Vein endothelial cell (primary cell): ENCODE measurements around the gene THEM4. TPM values are rescaled to one million over a fixed set of nuclear protein-coding genes. Genes with fewer than 3 reads are reported as not detected.

Experiments used
- small RNA-seq: library from RNA; depleted of rRNA; stranded (forward); fragments of <200 nt; gene quantifications from one replicate; pipeline ENCODE3, GENCODE V24; 2012
- total RNA-seq: library from RNA; depleted of rRNA; stranded (reverse); fragments of >200 nt; gene quantifications from 2 replicates; pipeline ENCODE4 v1.2.3, GENCODE V29; 2012

The THEM4 gene
- total RNA-seq, result 14.4 and 22.3 TPM in 2 replicates

DNA sequence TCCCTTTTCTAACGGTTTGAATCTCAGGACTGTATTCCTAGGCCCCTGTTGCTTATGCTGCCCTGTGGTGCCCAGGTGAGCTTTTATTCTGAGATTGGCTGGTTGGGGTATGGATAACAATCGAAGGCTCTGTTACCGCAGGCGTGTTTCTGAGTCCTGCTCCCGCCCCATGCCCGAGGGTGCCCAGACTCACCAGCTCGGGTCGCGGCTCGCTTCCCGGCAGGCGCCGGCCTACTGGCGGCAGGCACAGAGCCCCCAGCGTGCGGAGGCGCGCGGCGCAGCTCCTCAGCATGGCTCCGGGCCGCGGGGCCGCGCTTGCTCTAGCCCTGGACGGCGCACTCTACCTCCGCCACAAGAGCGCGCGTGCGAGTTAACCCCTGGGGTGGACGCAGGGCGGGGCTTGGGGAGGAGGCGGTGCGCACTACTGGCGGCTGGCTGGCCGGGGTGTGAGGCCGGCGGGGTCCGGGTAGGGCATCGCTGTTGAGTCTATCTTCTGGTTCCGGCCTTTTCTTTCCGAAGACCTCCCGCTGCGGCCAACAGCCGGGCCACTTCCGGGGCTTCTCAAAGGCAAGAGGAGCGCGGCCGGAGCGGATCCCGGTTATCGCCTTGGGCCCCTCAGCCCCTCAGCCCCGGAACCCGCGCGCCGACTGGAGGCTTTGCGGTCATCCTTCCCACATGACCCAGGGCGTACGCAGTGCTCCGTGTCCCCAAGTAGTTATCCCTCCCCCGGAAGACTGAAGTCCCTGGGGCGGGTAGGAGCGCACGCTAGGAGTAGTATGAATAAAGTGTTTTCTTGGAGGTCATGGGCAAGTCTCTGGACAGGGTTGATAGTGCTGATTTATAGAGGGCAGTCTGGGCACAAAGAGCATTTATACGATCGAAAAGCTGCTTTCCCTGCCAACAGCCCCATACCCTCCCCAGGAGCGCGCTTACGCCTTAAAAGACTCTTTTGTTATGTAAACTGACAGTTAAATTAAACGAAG, at the start of gene THEM4:
TSS of gene THEM4 (minus strand) at position 345 of the 983 bp plus-strand sequence. CDS start at position 292, 53 bp downstream.

DNA sequence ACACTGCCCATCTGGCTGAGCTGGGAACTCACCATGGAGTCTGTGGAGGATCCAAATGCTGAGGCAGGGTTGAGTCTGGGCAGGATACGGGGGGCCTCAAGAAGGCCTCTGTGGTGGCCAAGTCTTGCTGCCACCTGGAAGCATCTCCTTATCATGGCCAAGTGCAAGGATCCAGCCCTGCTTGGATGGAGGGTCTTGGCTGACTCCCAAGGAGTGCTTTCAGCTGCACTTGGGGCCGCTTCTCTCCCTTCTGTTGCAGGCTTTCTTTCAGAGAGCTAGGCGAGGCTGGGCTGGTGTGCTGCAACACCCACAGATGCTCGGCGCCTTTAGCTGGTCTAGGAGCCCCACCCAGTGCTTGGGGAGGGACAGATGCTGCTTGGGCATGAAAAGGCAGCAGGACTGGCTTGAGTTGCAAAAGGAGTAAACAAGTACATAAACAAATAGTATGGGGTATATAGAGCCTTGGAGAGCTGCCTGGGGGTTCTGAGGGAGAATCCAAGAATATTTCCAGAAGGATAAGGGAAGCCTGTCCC, 55.8 kb downstream of the THEM4 start, which contains the start of gene THEM5:
TSS of gene THEM5 (minus strand) at position 302 of the 533 bp plus-strand sequence. CDS start at position 155, 147 bp downstream.

DNA sequence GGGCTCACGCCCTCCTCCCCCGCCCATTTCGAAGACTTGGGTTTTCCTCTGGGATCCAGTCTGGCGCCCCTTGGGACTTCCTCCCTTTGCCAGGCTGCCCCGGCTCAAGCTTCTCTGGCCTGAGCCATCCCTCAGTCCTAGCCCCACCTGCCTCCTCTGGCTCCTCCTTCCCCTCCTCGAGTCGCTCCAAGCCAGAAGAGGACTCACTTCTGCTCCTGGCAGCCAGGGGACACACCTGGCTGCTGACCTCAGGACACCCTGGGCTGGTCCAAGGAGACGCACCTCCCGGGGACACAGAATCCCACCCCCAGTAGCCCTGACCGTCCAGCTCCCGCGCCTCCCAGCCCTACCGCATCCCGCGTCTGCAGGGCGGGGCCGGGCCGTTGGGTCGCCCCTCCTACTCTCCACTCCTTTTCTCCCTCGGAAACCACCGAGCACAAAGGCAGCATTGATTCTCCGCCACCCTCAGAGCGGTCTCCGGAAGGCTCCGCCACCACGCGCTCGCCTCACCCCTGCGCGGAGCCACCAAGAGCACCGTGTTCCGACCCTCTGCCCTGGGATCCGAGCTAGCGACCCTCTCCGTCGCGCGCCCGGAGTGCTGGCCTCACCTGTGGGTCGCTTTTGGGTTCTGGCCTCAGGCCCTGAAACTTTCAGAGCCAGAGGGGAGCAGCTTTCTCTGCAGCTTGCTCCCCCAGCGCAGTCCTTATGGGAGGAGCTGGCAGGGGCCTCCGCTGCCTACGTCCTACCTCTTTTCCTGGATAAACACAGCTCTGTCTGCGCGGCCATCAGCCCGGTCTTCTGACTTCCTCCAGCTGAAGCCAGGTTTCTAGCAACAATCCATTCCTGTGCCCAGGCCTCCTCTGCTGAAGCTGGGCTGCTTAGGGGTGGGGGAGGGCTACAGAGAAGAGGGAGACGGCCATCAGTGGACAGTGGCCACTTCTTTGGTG, 69.6 kb downstream of the THEM4 start, which contains the start of gene C2CD4D:
TSS of gene C2CD4D (minus strand) at position 364 of the 947 bp plus-strand sequence. CDS start 831 bp downstream, outside the sequence.

DNA sequence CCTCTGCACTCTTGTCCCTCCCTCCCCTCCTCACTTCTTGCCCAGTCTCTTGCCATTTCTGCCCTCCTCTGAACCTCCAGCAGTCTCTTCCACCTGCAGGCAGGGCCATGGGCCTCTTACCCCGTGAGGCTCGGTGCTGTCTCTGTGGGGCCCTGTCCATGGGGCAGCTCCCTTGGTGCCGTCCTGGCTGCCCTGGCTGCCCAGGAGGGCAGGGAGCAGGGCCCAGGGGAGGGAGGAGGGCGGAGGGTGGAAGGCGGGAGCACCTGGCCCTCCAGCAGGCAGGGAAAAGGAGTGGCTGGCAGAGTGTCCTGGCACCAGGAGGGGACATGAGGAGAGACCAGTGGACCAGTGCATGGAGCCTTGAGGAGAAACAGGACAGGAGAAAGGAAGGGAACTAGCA, 77.7 kb downstream of the THEM4 start, which contains the start of gene RORC:
TSS of gene RORC (minus strand) at position 198 of the 400 bp plus-strand sequence. CDS start at position 160, 38 bp downstream.

Small RNA genes lying within 50 kb of the gene (small RNA-seq; reads per million reads assigned to genes)
- not detected for gene RF00019

Other genes starting within 250 kb of the THEM4 start
- not detected in 2 replicates for gene CELF3, start 192.7 kb downstream of the THEM4 start, total RNA-seq
- gene RIIAD1, start 188.0 kb downstream of the THEM4 start, total RNA-seq, result not detected in 2 replicates
- 105 and 108 TPM in 2 replicates for gene MRPL9, start 146.0 kb downstream of the THEM4 start, total RNA-seq
- gene TDRKH, start 119.0 kb downstream of the THEM4 start, total RNA-seq, result 3.9 and 4.1 TPM in 2 replicates
- gene LINGO4, start 104.1 kb downstream of the THEM4 start, total RNA-seq, result not detected in 2 replicates
- not detected in 2 replicates for gene RORC, start 77.7 kb downstream of the THEM4 start, total RNA-seq
- gene C2CD4D, start 69.7 kb downstream of the THEM4 start, total RNA-seq, result under 0.01 TPM in 1 of 2 replicates, not detected in the other
- not detected in 2 replicates for gene THEM5, start 55.8 kb downstream of the THEM4 start, total RNA-seq
- 120 and 122 TPM in 2 replicates for gene S100A10, start 84.3 kb upstream of the THEM4 start, total RNA-seq
- gene S100A11, start 127.5 kb upstream of the THEM4 start, total RNA-seq, result 108 and 113 TPM in 2 replicates
- gene TCHHL1, start 179.6 kb upstream of the THEM4 start, total RNA-seq, result not detected in 2 replicates
- gene TCHH, start 205.9 kb upstream of the THEM4 start, total RNA-seq, result not detected in 2 replicates
- gene RPTN, start 249.7 kb upstream of the THEM4 start, total RNA-seq, result not detected in 2 replicates